ENCODE results near the gene CLDND2.

The CLDND2 gene

GRCh38 chr19:51367565-51368365 lies 1.0 kb downstream of the CLDND2 start:
- ChIA-PET POLR2A (interaction anchor here (0.7 to 2.7 kb wide), 12 partner anchors 8 to 33 kb away, joined by 3 to 37 read pairs (median 6); partner anchors contain the start of gene VSIG10L), CTCF (interaction anchor here (0.6 to 1.0 kb wide), 5 partner anchors 16 to 608 kb away, joined by 3 to 4 read pairs (median 3); no protein-coding TSS in a partner anchor)
- H3K4me3 ChIP-seq (ENCODE audit: low read depth, low read length) = peak overlapping the region; percentile 78
- no peaks in the 10 kb centered on the region for H3K9me3 ChIP-seq (ENCODE audit: control insufficient read depth, insufficient read depth, low read depth, low read length)
- peaks cover 7% of the 10 kb centered on the region for H3K4me1 ChIP-seq (ENCODE audit: control insufficient read depth, insufficient read depth, low read length)
- H3K36me3 ChIP-seq (ENCODE audit: control insufficient read depth in 2 of 2, insufficient read depth in 1 of 2, low read length in 2 of 2) = no peaks in the 10 kb centered on the region
- H3K27ac ChIP-seq (ENCODE audit: extremely low read depth, low read depth, low read length) = peak overlapping the region; percentile 85; the same call in 1 of the 2 replicates
- TF ChIP-seq ZNF560 (tag by site-specific recombination; IDR thresholded peaks at IDR 0.05; ENCODE audit: borderline replicate concordance) (no peak), ZNF248 (tag by site-specific recombination; IDR thresholded peaks at IDR 0.05) (no peak), ZNF2 (tag by site-specific recombination; IDR thresholded peaks at IDR 0.05) (peak; percentile 45; the same call in 1 of the 2 replicates), ZEB2 (tag by site-specific recombination; IDR thresholded peaks at IDR 0.05) (0 out of 2 replicates have a peak, but pooled peaks have one; percentile 68), PRDM4 (tag by site-specific recombination; IDR thresholded peaks at IDR 0.05) (peak; percentile 16; the same call in 1 of the 2 replicates), PBX3 (CRISPR knock-in tag; IDR thresholded peaks at IDR 0.05) (0 out of 2 replicates have a peak, but pooled peaks have one; percentile 41), ZNF677 (tag by site-specific recombination; IDR thresholded peaks at IDR 0.05) (no peak), ZBTB20 (tag by site-specific recombination; IDR thresholded peaks at IDR 0.05) (peak; percentile 72), ZNF610 (tag by site-specific recombination; IDR thresholded peaks at IDR 0.05; ENCODE audit: borderline replicate concordance) (peak; percentile 47; the same call in 1 of the 2 replicates), PATZ1 (tag by site-specific recombination; IDR thresholded peaks at IDR 0.05) (peak; percentile 96), WT1 (tag by site-specific recombination; IDR thresholded peaks at IDR 0.05) (peak; percentile 42; the same call in 1 of the 2 replicates), KLF1 (tag by site-specific recombination; IDR thresholded peaks at IDR 0.05) (peak; percentile 88), ZNF449 (tag by site-specific recombination; IDR thresholded peaks at IDR 0.05) (peak; percentile 79), ZNF37A (tag by site-specific recombination; IDR thresholded peaks at IDR 0.05) (no peak), SP7 (tag by site-specific recombination; IDR thresholded peaks at IDR 0.05) (peak; percentile 69), ZNF544 (tag by site-specific recombination; IDR thresholded peaks at IDR 0.05) (no peak), GLI4 (tag by site-specific recombination; IDR thresholded peaks at IDR 0.05) (peak; percentile 72; the same call in 1 of the 2 replicates), ZNF140 (tag by site-specific recombination; IDR thresholded peaks at IDR 0.05) (no peak), ZNF510 (tag by site-specific recombination; IDR thresholded peaks at IDR 0.05; ENCODE audit: insufficient replicate concordance) (no peak), ZNF692 (tag by site-specific recombination; IDR thresholded peaks at IDR 0.05) (peak; percentile 68), ZNF843 (tag by site-specific recombination; IDR thresholded peaks at IDR 0.05) (peak; percentile 66; the same call in 1 of the 2 replicates), ZNF274 (IDR thresholded peaks at IDR 0.05; ENCODE audit: low read length) (no peak), ZNF274 (tag by site-specific recombination; IDR thresholded peaks at IDR 0.05; ENCODE audit: borderline replicate concordance) (no peak), HIC1 (tag by site-specific recombination; IDR thresholded peaks at IDR 0.05) (peak; percentile 89)
